ENCODE results near the gene NDOR1.

The NDOR1 gene

DNA sequence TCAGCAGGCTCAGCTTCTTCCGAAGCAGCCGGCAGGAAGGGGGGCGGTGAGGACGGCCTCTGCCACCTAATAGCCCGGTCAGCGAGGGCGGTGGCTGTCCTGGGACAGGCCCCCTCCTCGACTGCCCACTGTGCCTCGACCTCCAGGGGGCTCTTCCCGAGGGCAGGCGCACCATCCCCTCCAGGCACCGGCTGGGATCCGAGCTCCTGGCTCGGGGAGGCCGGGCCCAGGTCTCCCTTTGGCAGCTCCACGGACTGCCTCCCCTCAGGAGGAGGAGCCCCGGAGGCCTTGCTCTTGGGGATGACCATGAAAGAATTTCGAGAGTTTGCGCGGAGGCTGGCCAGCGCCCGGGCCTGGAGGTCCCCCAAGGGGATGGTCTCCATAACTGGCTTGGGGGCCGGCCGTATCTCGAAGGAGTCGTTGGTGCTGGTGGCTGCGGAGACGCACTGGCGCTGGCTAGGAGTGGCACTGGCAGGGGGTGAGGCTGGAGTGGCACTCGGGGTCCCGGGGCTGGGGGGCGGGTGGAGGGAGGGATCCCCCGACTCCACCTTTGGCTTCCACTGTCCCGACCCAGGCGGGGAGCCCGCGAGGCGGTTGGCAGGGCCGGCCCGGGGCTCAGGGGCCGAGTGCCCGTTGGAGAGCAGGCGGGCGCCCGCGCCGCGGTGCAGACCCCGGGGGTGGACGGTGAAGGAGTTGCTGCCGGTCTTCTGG lies 5.9 kb upstream of the NDOR1 start:
- H3K4me3 ChIP-seq (ENCODE audit: low read length) = peak overlapping the region; percentile 44
- peaks cover 6% of the 10 kb centered on the region for H3F3A ChIP-seq (ENCODE audit: control insufficient read depth, insufficient read depth)
- TF ChIP-seq, protein P1, sequence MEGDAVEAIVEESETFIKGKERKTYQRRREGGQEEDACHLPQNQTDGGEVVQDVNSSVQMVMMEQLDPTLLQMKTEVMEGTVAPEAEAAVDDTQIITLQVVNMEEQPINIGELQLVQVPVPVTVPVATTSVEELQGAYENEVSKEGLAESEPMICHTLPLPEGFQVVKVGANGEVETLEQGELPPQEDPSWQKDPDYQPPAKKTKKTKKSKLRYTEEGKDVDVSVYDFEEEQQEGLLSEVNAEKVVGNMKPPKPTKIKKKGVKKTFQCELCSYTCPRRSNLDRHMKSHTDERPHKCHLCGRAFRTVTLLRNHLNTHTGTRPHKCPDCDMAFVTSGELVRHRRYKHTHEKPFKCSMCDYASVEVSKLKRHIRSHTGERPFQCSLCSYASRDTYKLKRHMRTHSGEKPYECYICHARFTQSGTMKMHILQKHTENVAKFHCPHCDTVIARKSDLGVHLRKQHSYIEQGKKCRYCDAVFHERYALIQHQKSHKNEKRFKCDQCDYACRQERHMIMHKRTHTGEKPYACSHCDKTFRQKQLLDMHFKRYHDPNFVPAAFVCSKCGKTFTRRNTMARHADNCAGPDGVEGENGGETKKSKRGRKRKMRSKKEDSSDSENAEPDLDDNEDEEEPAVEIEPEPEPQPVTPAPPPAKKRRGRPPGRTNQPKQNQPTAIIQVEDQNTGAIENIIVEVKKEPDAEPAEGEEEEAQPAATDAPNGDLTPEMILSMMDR (IDR thresholded peaks at IDR 0.05; ENCODE audit: low read depth, low read length, poor library complexity, severe bottlenecking) = no peak
- TF ChIP-seq EZH2phosphoT487 (IDR thresholded peaks at IDR 0.05; ENCODE audit: borderline replicate concordance, low read length) = no peak
- H3K4me2 ChIP-seq (ENCODE audit: low read length) = peak overlapping the region; percentile 40
- H4K20me1 ChIP-seq (ENCODE audit: control insufficient read depth, insufficient read depth, low read depth, low read length) = peaks cover 3% of the 10 kb centered on the region; the same call in 1 of the 2 replicates
- no peaks in the 10 kb centered on the region for H3K27me3 ChIP-seq (ENCODE audit: control insufficient read depth, low read length)
- H3K27ac ChIP-seq (ENCODE audit: low read depth, low read length) = no peak overlapping the region
- H3K79me2 ChIP-seq (ENCODE audit: control insufficient read depth, low read length) = peaks cover 58% of the 10 kb centered on the region
- H3K9me3 ChIP-seq (ENCODE audit: control insufficient read depth, insufficient read depth, low read length) = no peaks in the 10 kb centered on the region
- H3K4me1 ChIP-seq (ENCODE audit: control insufficient read depth, low read length) = peaks cover 56% of the 10 kb centered on the region
- no peaks in the 10 kb centered on the region for H3K9me2 ChIP-seq (replicated peaks; ENCODE audit: control insufficient read depth, low read length)
- H3K36me3 ChIP-seq (ENCODE audit: control insufficient read depth, low read length) = peaks cover 8% of the 10 kb centered on the region

- Histone ChIP-seq H3K9me3 (ENCODE audit: control insufficient read depth, insufficient read depth, low read length) (no peaks in the 10 kb centered on the region), H3K9me2 (replicated peaks; ENCODE audit: control insufficient read depth, low read length) (no peaks in the 10 kb centered on the region), H3K4me1 (ENCODE audit: control insufficient read depth, low read length) (peaks cover 58% of the 10 kb centered on the region), H3K27me3 (ENCODE audit: control insufficient read depth, low read length) (no peaks in the 10 kb centered on the region), H4K20me1 (ENCODE audit: control insufficient read depth, insufficient read depth, low read depth, low read length) (peaks cover 3% of the 10 kb centered on the region; the same call in 1 of the 2 replicates), H3F3A (ENCODE audit: control insufficient read depth, insufficient read depth) (peaks cover 6% of the 10 kb centered on the region), H3K4me3 (ENCODE audit: low read length) (peak within 1 kb of the TSS; percentile 96), H3K4me2 (ENCODE audit: low read length) (peak within 1 kb of the TSS; percentile 92), H3K36me3 (ENCODE audit: control insufficient read depth, low read length) (peaks cover 10% of the 10 kb centered on the region), H3K79me2 (ENCODE audit: control insufficient read depth, low read length) (peaks cover 68% of the 10 kb centered on the region), H3K27ac (ENCODE audit: low read depth, low read length) (peak within 1 kb of the TSS; percentile 63)
- no peak for TF ChIP-seq EZH2phosphoT487 (IDR thresholded peaks at IDR 0.05; ENCODE audit: borderline replicate concordance, low read length)
- TF ChIP-seq, protein P1 (IDR thresholded peaks at IDR 0.05; ENCODE audit: low read depth, low read length, poor library complexity, severe bottlenecking) = no peak
These were observed 4.9 kb upstream of the NDOR1 start, which contains the start of gene TPRN for GRCh38 chr9:137200311-137201204. TSS of gene TPRN (minus strand) at chr9:137200741. CDS start at chr9:137200711, 30 bp downstream.

- peak overlapping the region; percentile 63 for H3K27ac ChIP-seq (ENCODE audit: low read depth, low read length)
These were observed 4.2 kb upstream of the NDOR1 start for GRCh38 chr9:137201205-137201868.

More at GRCh38 chr9:137201205-137201868, 4.2 kb upstream of the NDOR1 start:
- H3K27me3 ChIP-seq (ENCODE audit: control insufficient read depth, low read length) = no peaks in the 10 kb centered on the region
- H3K4me2 ChIP-seq (ENCODE audit: low read length) = peak overlapping the region; percentile 92
- H4K20me1 ChIP-seq (ENCODE audit: control insufficient read depth, insufficient read depth, low read depth, low read length) = peaks cover 8% of the 10 kb centered on the region; the same call in 1 of the 2 replicates
- no peaks in the 10 kb centered on the region for H3K9me2 ChIP-seq (replicated peaks; ENCODE audit: control insufficient read depth, low read length)
- peaks cover 16% of the 10 kb centered on the region for H3K36me3 ChIP-seq (ENCODE audit: control insufficient read depth, low read length)
- H3K9me3 ChIP-seq (ENCODE audit: control insufficient read depth, insufficient read depth, low read length) = no peaks in the 10 kb centered on the region
- peaks cover 61% of the 10 kb centered on the region for H3K4me1 ChIP-seq (ENCODE audit: control insufficient read depth, low read length)
- TF ChIP-seq EZH2phosphoT487 (IDR thresholded peaks at IDR 0.05; ENCODE audit: borderline replicate concordance, low read length) = no peak
- TF ChIP-seq, protein P1 (IDR thresholded peaks at IDR 0.05; ENCODE audit: low read depth, low read length, poor library complexity, severe bottlenecking) = no peak
- H3K79me2 ChIP-seq (ENCODE audit: control insufficient read depth, low read length) = peaks cover 76% of the 10 kb centered on the region
- H3F3A ChIP-seq (ENCODE audit: control insufficient read depth, insufficient read depth) = peaks cover 6% of the 10 kb centered on the region
- peak overlapping the region; percentile 96 for H3K4me3 ChIP-seq (ENCODE audit: low read length)
